ENCODE results near the gene MAEA.
A peak's percentile ranks its signal among the peaks of the same experiment; 100 is the strongest.
"Not testable (repeated sequence)": the region's sequence is repeated elsewhere in the genome, so short reads cannot be mapped to it uniquely, and the experiment has no call there.

Gene MAEA

DNA sequence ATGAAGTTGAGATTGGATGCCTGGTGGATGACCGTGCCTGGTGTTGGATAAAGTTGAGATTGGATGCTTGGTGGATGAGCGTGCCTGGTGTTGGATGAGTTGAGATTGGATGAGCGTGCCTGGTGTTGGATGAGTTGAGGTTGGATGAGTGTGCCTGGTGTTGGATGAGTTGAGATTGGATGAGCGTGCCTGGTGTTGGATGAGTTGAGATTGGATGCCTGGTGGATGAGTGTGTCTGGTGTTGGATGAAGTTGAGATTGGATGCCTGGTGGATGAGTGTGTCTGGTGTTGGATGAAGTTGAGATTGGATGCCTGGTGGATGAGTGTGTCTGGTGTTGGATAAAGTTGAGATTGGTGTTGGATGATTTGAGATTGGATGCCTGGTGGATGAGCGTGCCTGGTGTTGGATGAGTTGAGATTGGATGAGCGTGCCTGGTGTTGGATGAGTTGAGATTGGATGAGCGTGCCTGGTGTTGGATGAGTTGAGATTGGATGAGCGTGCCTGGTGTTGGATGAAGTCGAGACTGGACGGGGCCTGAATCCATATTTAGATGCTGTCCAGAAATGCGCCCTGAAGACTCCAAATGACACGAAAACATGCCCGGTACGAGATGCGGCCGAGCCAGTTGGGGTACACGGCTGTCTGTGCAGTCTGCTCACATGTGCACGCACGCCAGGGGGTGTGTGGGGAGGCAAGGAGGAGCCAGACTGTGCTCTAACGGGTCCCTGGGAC, 34.9 kb downstream of the MAEA start:
- not testable (repeated sequence) for DNase-seq

DNA sequence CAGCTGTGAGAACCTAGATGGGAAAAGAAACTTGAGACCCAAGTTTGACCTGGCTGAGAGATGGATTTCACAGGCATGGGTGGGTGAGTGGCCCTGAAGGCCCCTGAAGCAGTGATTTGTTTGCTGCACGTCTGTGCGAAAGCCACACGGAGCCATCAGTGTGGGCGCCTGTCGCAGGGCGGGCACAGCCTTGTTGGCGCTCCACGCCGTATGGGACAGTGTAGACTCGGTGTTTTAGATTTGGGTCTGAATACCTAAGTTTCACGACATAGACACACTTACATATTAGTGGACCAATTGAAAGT, 35.4 kb downstream of the MAEA start:
- DNase-seq = no peak

DNA sequence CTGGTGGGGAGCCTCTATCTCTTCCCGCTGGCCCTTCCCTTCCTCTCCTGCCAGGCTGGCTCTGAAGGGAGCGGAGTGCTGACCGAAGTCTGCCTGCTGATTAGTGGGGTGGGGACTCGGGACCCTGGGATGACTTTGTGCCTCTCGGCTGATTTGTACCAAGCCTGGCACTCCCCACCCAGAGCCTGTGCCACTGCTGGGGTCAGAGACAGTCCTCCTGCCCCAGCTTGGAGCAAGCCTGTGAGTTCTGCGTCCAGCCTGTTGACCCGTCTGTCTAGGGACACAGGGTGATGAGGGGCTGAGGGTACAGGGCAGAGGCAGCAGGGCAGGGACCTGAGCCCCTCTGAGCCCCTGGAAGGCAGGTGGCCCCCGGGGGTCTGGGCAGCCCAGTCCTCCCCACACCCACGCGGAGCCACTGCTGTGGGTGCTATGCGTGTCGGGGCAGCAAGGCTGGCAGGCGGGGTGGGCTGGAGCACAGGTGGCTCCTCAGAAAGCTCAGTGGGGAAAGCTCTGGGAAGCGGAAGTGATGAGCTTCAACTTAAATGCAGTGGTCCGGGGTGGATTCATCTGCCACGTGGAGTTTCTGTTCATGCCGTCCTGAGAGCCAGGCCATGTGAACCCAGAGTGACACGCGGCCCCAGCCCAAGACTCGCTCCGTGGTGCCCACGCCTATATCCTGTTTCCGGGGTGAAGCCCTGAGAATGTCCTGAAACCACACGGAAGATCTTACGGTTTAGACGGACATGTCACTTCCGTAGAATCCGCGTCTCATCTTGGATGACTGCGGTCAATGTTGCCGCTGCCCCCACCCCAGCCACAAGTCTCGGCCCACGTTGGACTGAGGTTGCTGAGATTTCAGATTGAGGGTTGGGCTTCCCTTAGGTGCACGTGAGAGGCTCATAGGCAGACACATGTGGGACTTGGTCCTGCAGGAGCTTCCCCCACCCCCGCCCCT, 36.3 kb downstream of the MAEA start:
- DNase-seq = no peak

- DNase-seq = no peak
Measured at GRCh38 chr4:1326751-1327525, 37.2 kb downstream of the MAEA start.

DNA sequence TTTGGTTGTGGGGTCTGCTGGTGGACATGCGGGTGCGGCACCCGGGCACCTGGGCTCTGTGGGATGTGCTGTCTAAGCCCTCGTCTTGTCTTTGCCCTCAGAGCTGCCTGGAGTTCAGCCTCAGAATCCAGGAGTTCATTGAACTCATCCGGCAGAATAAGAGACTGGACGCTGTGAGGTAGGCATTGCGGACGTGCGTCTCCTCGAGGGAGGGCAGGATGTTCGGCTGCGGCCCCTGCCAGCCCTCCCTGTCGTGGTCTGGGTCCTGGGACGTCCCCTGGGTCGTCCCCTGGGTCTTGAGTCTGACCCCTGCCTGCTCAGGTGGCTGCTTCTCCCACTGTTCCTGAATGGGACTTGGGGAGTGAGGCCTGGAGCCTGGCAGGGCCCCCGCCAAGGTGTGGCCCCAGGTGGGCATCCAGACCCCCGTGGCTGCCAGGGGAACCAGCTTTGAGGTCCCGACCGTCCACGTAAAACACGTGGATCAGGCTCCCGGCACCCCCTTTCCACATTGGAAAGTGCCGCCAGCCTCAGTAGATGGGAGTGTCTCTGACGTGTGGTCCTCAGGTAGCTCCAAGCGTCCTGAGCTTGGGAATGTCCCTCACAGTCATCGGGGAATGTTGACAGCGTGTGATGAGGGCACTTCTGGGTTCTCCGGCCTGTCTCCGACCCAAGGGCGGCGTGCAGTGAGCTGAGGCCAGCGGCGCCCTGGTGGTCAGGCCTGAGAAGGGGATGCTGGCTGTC, 38.0 kb downstream of the MAEA start:
- no peak for DNase-seq

DNA sequence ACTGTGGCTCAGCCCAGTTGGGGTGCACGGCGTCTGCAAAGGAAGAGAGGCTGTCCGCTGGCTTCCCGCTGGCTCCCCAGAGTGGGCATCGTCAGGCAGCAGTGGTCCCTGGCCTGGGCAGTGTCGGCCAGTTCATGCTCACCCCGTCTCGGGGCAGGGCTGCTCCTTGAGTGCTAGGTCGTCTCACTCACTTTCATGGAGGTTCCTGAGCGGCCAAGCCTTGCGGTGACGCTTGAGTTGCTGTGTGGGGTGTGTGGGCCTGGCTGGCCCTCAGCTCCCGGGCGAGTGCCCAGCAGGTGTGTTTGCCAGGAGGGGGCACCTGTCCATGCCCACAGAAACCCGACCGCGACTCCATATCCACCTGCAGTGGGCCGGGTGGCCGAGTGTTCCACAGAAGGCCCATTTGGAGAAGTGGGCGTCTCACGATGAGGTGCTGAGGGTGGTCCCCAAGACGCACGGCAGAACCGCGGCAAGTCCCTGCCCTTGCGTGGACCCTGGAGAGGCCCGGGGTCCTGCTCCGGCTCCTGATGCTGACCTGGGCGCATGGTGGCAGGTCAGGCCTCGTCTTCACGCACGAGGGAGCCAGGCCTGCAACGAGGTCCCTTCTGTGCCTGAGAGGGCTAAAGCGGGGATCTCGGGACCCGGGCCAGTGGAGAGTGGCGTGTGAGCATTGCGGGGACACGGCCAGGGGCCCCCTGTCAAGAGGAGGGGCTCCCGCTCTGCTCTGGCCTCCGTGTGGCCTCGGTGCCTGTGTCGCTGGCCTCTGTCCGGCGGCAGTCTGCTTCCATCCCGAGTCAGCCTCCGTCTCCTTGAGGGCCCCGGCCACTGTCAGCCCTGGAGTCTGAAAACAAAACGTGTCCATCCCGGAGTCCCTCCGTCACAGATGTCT, 38.8 kb downstream of the MAEA start:
- no peak for DNase-seq

- DNase-seq = no peak
Measured at GRCh38 chr4:1329408-1330371, 40.0 kb downstream of the MAEA start.

GRCh38 chr4:1330761-1331590, 41.3 kb downstream of the MAEA start:
- DNase-seq = no peak

DNA sequence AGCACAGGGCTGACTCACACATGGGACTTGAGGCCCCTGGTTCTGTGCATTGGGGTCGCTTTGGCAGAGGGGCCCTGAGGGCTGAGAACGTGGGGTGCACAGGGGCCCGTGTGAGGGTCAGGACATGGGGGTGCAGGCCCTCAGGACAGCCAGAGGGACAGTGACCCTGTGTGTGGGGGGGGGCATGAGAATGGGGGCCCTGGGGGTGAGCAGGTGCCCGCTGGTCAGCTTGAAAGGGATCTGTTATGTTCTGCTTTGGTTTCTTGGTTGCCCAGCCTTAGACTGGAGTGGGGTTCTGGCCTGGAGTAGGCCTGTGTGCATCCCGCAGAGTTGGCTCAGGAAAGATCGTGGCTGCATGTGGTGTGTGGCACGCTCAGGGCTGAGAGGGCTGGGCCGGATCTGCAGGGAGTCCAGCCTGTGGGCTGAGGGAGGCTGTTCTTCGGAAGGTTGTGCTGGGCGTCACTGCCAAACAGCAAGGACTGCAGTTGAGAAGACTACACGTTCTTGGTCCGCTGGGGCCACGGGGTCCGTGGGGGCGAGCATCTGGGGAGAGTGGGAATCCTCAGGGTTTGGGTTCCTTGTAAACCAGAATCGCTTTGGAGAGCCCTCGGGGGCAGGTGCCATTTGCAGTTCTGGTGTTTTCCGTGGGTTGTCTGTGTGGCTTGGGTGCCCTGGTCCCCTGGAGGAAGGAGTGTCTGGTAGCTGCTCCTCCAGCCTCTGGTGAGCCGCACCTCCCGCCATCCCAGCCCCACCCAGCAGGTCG, 42.1 kb downstream of the MAEA start:
- DNase-seq = no peak

DNA sequence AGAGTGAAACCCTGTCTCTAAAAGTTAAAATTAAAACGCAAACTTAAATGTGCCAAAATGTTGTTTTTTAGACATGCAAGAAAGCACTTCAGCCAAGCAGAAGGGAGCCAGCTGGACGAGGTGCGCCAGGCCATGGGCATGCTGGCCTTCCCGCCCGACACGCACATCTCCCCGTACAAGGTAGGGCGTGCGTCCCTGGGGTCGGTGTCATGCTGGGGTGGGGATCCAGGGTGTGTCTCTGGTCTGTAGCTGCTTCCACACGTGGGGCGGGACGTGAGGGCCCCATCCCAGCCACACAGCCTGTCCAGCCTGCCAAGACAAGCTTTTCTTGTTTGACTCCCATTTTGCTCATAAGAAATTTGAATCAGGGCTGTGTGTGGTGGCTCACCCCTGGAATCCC, 43.0 kb downstream of the MAEA start:
- DNase-seq = no peak

- DNase-seq = no peak
Measured at GRCh38 chr4:1333256-1333655, 43.6 kb downstream of the MAEA start.

DNA sequence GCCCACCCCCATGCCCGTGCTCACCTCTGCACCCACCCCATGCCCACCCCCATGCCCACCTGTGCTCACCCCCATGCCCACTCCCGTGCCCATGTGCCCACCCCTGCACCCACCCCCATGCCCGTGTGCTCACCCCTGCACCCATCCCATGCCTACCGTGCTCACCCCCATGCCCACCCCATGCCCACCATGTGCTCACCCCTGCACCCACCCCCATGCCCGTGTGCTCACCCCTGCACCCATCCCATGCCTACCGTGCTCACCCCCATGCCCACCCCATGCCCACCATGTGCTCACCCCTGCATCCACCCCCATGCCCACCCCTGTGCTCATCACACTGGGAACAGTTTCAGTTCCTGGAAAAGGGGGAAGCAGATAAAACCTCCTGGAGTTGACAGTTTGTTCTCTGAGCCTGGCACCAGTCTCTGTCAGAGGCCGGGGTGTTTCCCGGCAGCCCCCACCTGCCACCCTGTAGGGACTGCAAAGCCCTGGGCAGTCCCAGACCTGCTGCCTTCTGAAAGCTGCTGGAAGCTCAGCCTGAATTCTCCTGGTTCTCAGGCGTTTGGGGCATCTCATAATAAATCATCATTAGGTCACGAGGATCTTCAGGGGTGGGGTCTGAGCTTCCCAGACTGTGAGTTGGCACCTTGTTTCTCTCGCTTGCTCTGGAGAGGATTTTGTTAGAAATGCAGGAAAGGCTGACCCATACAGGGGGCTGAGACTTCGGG, 44.3 kb downstream of the MAEA start:
- DNase-seq = not testable (repeated sequence)

DNA sequence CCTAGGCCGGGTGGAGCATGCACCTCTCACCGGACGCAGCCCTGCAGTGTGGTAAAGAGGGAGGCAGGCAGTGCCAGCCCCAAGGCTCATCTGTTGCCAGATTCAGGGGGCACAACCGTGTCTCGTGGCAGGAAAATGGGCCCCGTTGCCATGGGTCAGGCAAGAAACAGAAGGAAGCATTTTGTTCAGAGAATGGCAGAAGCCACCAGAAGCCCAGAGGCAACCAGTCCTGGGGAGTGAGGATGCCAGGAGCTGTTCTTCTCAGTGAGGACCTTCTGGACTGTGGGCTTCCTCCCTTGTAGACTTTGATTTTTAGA, 44.8 kb downstream of the MAEA start:
- no peak for DNase-seq

DNA sequence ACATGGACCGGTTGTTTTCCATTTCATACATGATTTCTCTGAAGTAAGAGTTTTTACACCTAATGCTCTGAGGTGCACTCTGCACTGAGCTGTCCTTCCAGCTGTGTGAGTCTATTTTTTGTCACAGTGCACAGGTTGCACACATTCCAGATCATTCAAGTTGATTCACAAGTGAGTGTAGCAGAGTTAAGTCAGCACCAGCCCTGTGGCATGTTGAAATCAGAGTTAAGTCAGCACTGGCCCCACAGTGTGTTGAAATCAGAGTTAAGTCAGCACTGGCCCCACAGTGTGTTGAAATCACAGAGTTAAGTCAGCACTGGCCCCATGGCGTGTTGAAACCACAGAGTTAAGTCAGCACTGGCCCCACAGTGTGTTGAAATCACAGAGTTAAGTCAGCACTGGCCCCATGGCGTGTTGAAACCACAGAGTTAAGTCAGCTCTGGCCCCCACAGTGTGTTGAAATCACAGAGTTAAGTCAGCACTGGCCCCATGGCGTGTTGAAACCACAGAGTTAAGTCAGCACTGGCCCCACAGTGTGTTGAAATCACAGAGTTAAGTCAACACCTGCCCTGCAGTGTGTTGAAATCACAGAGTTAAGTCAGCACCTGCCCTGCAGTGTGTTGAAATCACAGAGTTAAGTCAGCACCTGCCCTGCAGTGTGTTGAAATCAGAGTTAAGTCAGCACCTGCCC, 45.6 kb downstream of the MAEA start:
- not testable (repeated sequence) for DNase-seq

DNA sequence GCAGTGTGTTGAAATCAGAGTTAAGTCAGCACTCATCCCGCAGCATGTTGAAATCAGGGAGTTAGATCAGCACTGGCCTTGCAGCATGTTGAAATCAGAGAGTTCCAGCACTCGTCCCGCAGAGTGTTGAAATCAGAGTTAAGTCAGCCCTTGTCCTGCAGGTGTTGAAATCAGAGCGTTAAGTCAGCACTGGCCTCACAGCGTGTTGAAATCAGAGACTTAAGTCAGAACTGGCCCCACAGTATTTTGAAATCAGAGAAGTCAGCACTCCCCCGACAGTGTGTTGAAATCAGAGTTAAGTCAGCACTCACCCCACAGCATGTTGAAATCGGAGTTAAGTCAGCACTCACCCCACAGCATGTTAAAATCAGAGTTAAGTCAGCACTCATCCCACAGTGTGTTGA, 46.4 kb downstream of the MAEA start:
- no peak for DNase-seq

DNA sequence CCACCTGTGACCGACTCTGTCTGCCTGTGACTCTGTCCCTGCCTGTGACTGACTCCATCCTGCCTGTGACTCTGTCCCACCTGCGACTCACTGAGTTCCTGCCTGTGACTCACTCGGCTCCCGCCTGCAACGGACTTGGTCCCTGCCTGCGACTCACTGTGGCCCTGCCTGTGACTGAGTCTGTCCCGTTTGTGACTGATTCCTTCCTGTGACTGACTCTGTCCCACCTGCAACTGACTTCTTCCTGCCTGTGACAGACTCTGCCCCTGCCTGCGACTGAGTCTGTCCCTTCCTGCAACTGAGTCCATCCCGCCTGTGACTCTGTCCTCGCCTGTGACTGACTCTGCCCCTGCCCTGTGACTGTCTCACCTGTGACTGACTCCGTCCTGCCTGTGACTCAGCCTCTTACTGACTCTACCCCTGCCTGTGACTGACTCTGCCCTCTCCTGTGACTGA, 47.7 kb downstream of the MAEA start:
- DNase-seq = peak; percentile 84

- no peak for DNase-seq
Measured at GRCh38 chr4:1337951-1338751, 48.5 kb downstream of the MAEA start.

All from 8988T (cell line).